ENCODE measurements around the gene VPS18. TPM values are rescaled to one million over a fixed set of nuclear protein-coding genes. Genes with fewer than 3 reads are reported as not detected.

VPS18 gene
- total RNA-seq, 1 experiment from 2014 or later: 9.6 TPM

- no TSS peak for BruUV-seq (replicated peaks)
- CTCF ChIA-PET: interaction anchor here (0.6 to 1.9 kb wide), 5 partner anchors 12 to 76 kb away, joined by 3 to 10 read pairs (median 5); no protein-coding TSS in a partner anchor
- H3K36me3 ChIP-seq (ENCODE audit: low read depth): no peaks in the 10 kb centered on the region
- no peaks in the 10 kb centered on the region for H3K9me2 ChIP-seq (ENCODE audit: insufficient read depth)
- no peaks in the 10 kb centered on the region for H3K27me3 ChIP-seq (ENCODE audit: insufficient read depth, low read depth)
- DNase-seq: no peak
- no peak overlapping the region for H3K27ac ChIP-seq
- no peaks in the 10 kb centered on the region for H4K20me1 ChIP-seq (ENCODE audit: insufficient read depth)
- TF ChIP-seq EZH2 (IDR thresholded peaks at IDR 0.05; ENCODE audit: low read depth): no peak
- TF ChIP-seq CTCF (conservative IDR thresholded peaks at IDR 0.05): no peak
- H3K4me3 ChIP-seq: peak overlapping the region; percentile 64; the same call in 1 of the 2 replicates
- peak overlapping the region; percentile 68 for H3K4me2 ChIP-seq
- 0 out of 2 replicates have a peak, but pooled peaks cover 6% of the 10 kb centered on the region for H3K4me1 ChIP-seq (replicated peaks; ENCODE audit: insufficient read depth)
- intact Hi-C loops (cut with micrococcal nuclease; ENCODE audit: unreplicated experiment): no loop called here
- no peaks in the 10 kb centered on the region for H3K9me3 ChIP-seq (ENCODE audit: insufficient read depth, low read depth)
- H3F3A ChIP-seq (ENCODE audit: insufficient read depth, low read depth): no peaks in the 10 kb centered on the region
- no peaks in the 10 kb centered on the region for H3K79me2 ChIP-seq (ENCODE audit: low read depth)
- H2AFZ ChIP-seq: peak overlapping the region; percentile 88
- POLR2A ChIA-PET (ENCODE audit: unreplicated experiment): no interaction called here
Observed at GRCh38 chr15:40942337-40942854, 48.1 kb downstream of the VPS18 start.

GRCh38 chr15:40942878-40943277 is 48.6 kb downstream of the VPS18 start:
- Histone ChIP-seq H3K27ac (no peak overlapping the region), H3K4me2 (peak overlapping the region; percentile 68; the same call in 1 of the 2 replicates), H3K9me3 (ENCODE audit: insufficient read depth, low read depth) (no peaks in the 10 kb centered on the region), H3K27me3 (ENCODE audit: insufficient read depth, low read depth) (no peaks in the 10 kb centered on the region), H3K9me2 (ENCODE audit: insufficient read depth) (no peaks in the 10 kb centered on the region), H2AFZ (no peak overlapping the region), H3K36me3 (ENCODE audit: low read depth) (no peaks in the 10 kb centered on the region), H3K4me3 (no peak overlapping the region), H3F3A (ENCODE audit: insufficient read depth, low read depth) (no peaks in the 10 kb centered on the region), H4K20me1 (ENCODE audit: insufficient read depth) (no peaks in the 10 kb centered on the region), H3K79me2 (ENCODE audit: low read depth) (no peaks in the 10 kb centered on the region), H3K4me1 (replicated peaks; ENCODE audit: insufficient read depth) (0 out of 2 replicates have a peak, but pooled peaks cover 6% of the 10 kb centered on the region)
- ChIA-PET CTCF (interaction anchor here (1.7 kb wide), 1 partner anchor 76 kb away, joined by 10 read pairs; no protein-coding TSS in a partner anchor), POLR2A (ENCODE audit: unreplicated experiment) (no interaction called here)
- DNase-seq: no peak
- no peak for TF ChIP-seq CTCF (conservative IDR thresholded peaks at IDR 0.05)
- no peak for TF ChIP-seq EZH2 (IDR thresholded peaks at IDR 0.05; ENCODE audit: low read depth)
- BruUV-seq (replicated peaks): TSS peak; percentile 58
- intact Hi-C loops (cut with micrococcal nuclease; ENCODE audit: unreplicated experiment): no loop called here

- Histone ChIP-seq H3K27me3 (ENCODE audit: insufficient read depth, low read depth) (no peaks in the 10 kb centered on the region), H3K4me3 (no peak overlapping the region), H3F3A (ENCODE audit: insufficient read depth, low read depth) (no peaks in the 10 kb centered on the region), H2AFZ (no peak overlapping the region), H3K4me1 (replicated peaks; ENCODE audit: insufficient read depth) (0 out of 2 replicates have a peak, but pooled peaks cover 6% of the 10 kb centered on the region), H3K4me2 (no peak overlapping the region), H4K20me1 (ENCODE audit: insufficient read depth) (no peaks in the 10 kb centered on the region), H3K9me2 (ENCODE audit: insufficient read depth) (no peaks in the 10 kb centered on the region), H3K9me3 (ENCODE audit: insufficient read depth, low read depth) (no peaks in the 10 kb centered on the region), H3K36me3 (ENCODE audit: low read depth) (no peaks in the 10 kb centered on the region), H3K79me2 (ENCODE audit: low read depth) (no peaks in the 10 kb centered on the region), H3K27ac (no peak overlapping the region)
- no peak for DNase-seq
- POLR2A ChIA-PET (ENCODE audit: unreplicated experiment): no interaction called here
- no peak for TF ChIP-seq EZH2 (IDR thresholded peaks at IDR 0.05; ENCODE audit: low read depth)
- no peak for TF ChIP-seq CTCF (conservative IDR thresholded peaks at IDR 0.05)
- intact Hi-C loops (cut with micrococcal nuclease; ENCODE audit: unreplicated experiment): no loop called here
- CTCF ChIA-PET: no interaction called here
- BruUV-seq (replicated peaks): no TSS peak
Observed at GRCh38 chr15:40943764-40944365, 49.6 kb downstream of the VPS18 start.

Data from PC-9 (cell line).